K562 (cell line): ENCODE data around the gene GNAI3.
"Not testable (repeated sequence)": the region's sequence is repeated elsewhere in the genome, so short reads cannot be mapped to it uniquely, and the experiment has no call there.

Source experiments
- CTCF ChIP-seq, 3 experiments: IDR thresholded peaks in 2 of 3; conservative IDR thresholded peaks in 1 of 3; 2 replicates each; pipeline ENCODE4 v1.5.1; 2011 to 2012; ENCODE audit warnings: low read length in 3 of 3, mild to moderate bottlenecking in 3 of 3, control low read depth in 2 of 3, improper control_type of control experiment in 1 of 3, inconsistent platforms in 1 of 3, low read depth in 1 of 3, mixed read lengths in 1 of 3, moderate library complexity in 1 of 3; ENCODE audit not compliant: insufficient read depth in 2 of 3
- EZH2 ChIP-seq: IDR thresholded peaks from 2 replicates; pipeline ENCODE4 v1.6.1; 2012; ENCODE audit warnings: low read depth, mild to moderate bottlenecking, inconsistent platforms, low read length, borderline replicate concordance
- IRF2 ChIP-seq: sonication (generic); formaldehyde crosslinking; IDR thresholded peaks from 2 replicates; pipeline ENCODE4 v1.8.1; 2022; ENCODE audit warnings: mild to moderate bottlenecking, missing genetic modification reagents
- PCBP2 ChIP-seq: fragments of 200-400 bp; formaldehyde crosslinking; IDR thresholded peaks from 2 replicates; pipeline ENCODE4 v1.6.1; 2018; ENCODE audit warnings: low read length, low read depth, mild to moderate bottlenecking, moderate library complexity; ENCODE audit not compliant: poor library complexity, severe bottlenecking
- PHB ChIP-seq: fragments of 250-450 bp; sonication (Bioruptor Pico); IDR thresholded peaks from 2 replicates; pipeline ENCODE4 v1.5.0; 2021
- POLR2A ChIP-seq: fragments of 450-650 bp; conservative IDR thresholded peaks from 2 replicates; pipeline ENCODE4 v1.6.1; 2016
- SP2 ChIP-seq: IDR thresholded peaks from 2 replicates; pipeline ENCODE4 v1.6.1; 2011; ENCODE audit warnings: mild to moderate bottlenecking, low read depth, low read length, moderate library complexity; ENCODE audit not compliant: poor library complexity, severe bottlenecking; ENCODE audit errors: extremely low read depth
- ZFP30 ChIP-seq: fragments of 250-450 bp; sonication (Bioruptor Pico); IDR thresholded peaks from 2 replicates; pipeline ENCODE4 v1.8.0; 2022; ENCODE audit warnings: moderate library complexity, mild to moderate bottlenecking, inconsistent platforms, borderline replicate concordance
- ZNF316 ChIP-seq: fragments of 450-650 bp; IDR thresholded peaks from 2 replicates; pipeline ENCODE4 v1.6.1; 2016
- ZNF764 ChIP-seq: fragments of 250-450 bp; sonication (Bioruptor Pico); IDR thresholded peaks from 2 replicates; pipeline ENCODE4 v1.4.0; 2020; ENCODE audit warnings: low read depth, mild to moderate bottlenecking, moderate library complexity
- TF ChIP-seq, protein P1 (sequence below): IDR thresholded peaks from 3 replicates; pipeline ENCODE4 v1.6.1; 2011; ENCODE audit warnings: borderline replicate concordance, mild to moderate bottlenecking, moderate library complexity; ENCODE audit not compliant: insufficient read length; ENCODE audit errors: extremely low read depth

GRCh38 chr1:109660691-109661026 is 112.2 kb downstream of the GNAI3 start:
- not testable (repeated sequence) for TF ChIP-seq SP2; EZH2; ZNF764 (CRISPR knock-in tag); PCBP2; PHB (CRISPR knock-in tag); CTCF (IDR thresholded peaks at IDR 0.05 in 2 of 3, conservative IDR thresholded peaks at IDR 0.05 in 1 of 3; ENCODE audit: insufficient read depth in 2 of 3, low read depth in 1 of 3, low read length in 3 of 3); ZNF316; POLR2A; IRF2 (CRISPR knock-in tag); ZFP30 (CRISPR knock-in tag)
- TF ChIP-seq, protein P1, sequence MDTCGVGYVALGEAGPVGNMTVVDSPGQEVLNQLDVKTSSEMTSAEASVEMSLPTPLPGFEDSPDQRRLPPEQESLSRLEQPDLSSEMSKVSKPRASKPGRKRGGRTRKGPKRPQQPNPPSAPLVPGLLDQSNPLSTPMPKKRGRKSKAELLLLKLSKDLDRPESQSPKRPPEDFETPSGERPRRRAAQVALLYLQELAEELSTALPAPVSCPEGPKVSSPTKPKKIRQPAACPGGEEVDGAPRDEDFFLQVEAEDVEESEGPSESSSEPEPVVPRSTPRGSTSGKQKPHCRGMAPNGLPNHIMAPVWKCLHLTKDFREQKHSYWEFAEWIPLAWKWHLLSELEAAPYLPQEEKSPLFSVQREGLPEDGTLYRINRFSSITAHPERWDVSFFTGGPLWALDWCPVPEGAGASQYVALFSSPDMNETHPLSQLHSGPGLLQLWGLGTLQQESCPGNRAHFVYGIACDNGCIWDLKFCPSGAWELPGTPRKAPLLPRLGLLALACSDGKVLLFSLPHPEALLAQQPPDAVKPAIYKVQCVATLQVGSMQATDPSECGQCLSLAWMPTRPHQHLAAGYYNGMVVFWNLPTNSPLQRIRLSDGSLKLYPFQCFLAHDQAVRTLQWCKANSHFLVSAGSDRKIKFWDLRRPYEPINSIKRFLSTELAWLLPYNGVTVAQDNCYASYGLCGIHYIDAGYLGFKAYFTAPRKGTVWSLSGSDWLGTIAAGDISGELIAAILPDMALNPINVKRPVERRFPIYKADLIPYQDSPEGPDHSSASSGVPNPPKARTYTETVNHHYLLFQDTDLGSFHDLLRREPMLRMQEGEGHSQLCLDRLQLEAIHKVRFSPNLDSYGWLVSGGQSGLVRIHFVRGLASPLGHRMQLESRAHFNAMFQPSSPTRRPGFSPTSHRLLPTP, result not testable (repeated sequence)
